ENCODE results near the gene INTS11.

Gene INTS11

DNA sequence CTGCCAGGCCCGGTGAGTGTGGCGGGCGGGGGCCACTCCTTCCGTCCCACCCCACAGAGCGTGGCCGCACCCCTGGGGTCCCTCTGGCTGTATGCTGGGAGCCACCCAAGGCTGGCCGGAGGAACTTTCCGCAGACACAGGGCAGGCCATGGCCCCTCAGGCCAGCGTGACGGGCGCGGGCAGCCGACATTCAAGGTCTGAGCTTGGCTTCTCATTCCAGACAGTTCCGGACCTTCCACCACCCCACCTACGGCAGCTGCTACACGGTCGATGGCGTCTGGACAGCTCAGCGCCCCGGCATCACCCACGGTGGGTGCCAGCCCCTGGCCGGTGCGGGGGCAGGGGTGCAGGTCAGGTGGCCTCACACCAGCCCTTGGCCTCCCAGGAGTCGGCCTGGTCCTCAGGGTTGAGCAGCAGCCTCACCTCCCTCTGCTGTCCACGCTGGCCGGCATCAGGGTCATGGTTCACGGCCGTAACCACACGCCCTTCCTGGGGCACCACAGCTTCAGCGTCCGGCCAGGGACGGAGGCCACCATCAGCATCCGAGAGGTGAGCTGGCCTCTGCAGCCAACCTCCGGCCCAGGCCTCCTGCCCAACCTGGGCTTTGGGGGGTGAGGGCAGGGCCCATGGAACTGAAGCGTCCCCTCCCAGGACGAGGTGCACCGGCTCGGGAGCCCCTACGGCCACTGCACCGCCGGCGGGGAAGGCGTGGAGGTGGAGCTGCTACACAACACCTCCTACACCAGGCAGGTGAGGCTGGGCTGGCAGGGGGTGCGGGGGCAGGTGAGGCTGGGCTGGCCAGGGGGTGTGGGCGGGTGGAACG, 37.0 kb downstream of the INTS11 start:
- no peak overlapping the region for H3K4me3 ChIP-seq
- no peak overlapping the region for H3K9ac ChIP-seq (ENCODE audit: insufficient read length)
- no peaks in the 10 kb centered on the region for H3K9me3 ChIP-seq (ENCODE audit: low read depth, low read length)
- no peak for DNase-seq (ENCODE audit: low read depth, low spot score)
- no peak overlapping the region for H3K27ac ChIP-seq
- H3K36me3 ChIP-seq (ENCODE audit: insufficient read depth, low read length) = no peaks in the 10 kb centered on the region
- TF ChIP-seq FOXP2 (optimal IDR thresholded peaks at IDR 0.05; ENCODE audit: control extremely low read depth, extremely low read length, insufficient read depth) (no peak), EZH2 (IDR thresholded peaks at IDR 0.05) (no peak), POLR2AphosphoS5 (IDR thresholded peaks at IDR 0.05; ENCODE audit: borderline replicate concordance, low read depth, low read length) (no peak)

DNA sequence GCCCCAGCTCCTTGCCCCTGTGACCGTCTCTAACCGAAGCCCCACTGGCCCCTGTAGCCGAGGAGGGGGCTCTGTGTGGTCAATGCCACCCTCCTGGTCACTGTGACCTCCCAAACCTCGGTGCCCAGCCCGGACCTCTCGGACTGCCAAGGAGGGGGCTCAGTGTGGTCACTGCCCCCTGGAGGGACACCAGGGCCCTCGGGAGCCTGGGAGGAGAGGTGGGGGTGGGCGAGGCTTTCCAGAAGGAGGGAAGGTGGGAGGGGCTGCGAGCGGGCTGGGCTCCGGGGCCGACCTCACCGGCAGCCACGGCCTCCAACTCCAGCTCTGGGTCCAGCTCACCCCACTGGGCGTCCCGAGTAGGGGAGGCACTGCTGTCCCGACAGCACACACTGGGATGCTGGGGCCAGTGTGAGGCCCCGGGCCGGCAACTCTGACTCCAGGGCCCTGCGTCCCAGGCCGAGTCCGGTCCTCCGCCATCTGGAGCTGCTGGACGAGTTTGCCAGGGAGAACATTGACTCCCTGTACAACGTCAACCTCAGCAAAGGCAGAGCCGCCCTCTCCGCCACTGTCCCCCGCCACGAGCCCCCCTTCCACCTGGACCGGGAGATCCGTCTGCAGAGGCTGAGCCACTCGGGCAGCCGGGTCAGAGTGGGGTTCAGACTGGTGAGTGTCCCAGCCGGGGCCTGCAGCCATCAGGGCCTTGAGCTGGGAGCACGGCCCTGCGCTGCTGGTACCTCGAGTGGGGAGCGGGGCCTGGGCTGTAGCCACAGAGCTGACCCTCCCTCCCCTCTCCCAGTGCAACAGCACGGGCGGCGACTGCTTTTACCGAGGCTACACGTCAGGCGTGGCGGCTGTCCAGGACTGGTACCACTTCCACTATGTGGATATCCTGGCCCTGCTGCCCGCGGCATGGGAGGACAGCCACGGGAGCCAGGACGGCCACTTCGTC, 37.9 kb downstream of the INTS11 start:
- Histone ChIP-seq H3K36me3 (ENCODE audit: insufficient read depth, low read length) (no peaks in the 10 kb centered on the region), H3K27ac (no peak overlapping the region), H3K9ac (ENCODE audit: insufficient read length) (no peak overlapping the region), H3K4me3 (no peak overlapping the region), H3K9me3 (ENCODE audit: low read depth, low read length) (no peaks in the 10 kb centered on the region)
- TF ChIP-seq FOXP2 (optimal IDR thresholded peaks at IDR 0.05; ENCODE audit: control extremely low read depth, extremely low read length, insufficient read depth) (no peak), POLR2AphosphoS5 (IDR thresholded peaks at IDR 0.05; ENCODE audit: borderline replicate concordance, low read depth, low read length) (no peak), EZH2 (IDR thresholded peaks at IDR 0.05) (no peak)
- no peak for DNase-seq (ENCODE audit: low read depth, low spot score)

DNA sequence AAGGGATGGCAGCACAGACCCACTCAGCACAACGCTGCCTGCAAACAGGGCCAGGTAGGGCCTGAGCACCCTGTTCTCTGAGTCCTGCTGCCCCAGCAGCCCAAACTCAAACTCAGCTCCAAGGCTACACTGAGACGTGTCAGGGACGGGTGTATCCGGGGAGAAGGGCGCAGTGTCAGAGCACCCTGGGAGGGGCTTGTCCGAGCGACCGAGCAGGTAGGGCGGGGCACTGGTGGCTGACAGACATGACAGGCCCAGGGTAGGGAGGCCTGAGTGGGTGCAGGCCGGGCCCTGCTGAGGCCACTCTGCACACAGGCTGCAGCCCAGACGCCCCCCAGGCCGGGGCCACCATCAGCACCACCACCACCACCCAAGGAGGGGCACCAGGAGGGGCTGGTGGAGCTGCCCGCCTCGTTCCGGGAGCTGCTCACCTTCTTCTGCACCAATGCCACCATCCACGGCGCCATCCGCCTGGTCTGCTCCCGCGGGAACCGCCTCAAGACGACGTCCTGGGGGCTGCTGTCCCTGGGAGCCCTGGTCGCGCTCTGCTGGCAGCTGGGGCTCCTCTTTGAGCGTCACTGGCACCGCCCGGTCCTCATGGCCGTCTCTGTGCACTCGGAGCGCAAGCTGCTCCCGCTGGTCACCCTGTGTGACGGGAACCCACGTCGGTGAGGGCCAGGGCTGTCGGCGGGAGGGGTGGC, 38.7 kb downstream of the INTS11 start:
- TF ChIP-seq POLR2AphosphoS5 (IDR thresholded peaks at IDR 0.05; ENCODE audit: borderline replicate concordance, low read depth, low read length) (no peak), EZH2 (IDR thresholded peaks at IDR 0.05) (no peak), FOXP2 (optimal IDR thresholded peaks at IDR 0.05; ENCODE audit: control extremely low read depth, extremely low read length, insufficient read depth) (no peak)
- Histone ChIP-seq H3K9me3 (ENCODE audit: low read depth, low read length) (no peaks in the 10 kb centered on the region), H3K9ac (ENCODE audit: insufficient read length) (no peak overlapping the region), H3K4me3 (no peak overlapping the region), H3K27ac (no peak overlapping the region), H3K36me3 (ENCODE audit: insufficient read depth, low read length) (no peaks in the 10 kb centered on the region)
- DNase-seq (ENCODE audit: low read depth, low spot score) = no peak

DNA sequence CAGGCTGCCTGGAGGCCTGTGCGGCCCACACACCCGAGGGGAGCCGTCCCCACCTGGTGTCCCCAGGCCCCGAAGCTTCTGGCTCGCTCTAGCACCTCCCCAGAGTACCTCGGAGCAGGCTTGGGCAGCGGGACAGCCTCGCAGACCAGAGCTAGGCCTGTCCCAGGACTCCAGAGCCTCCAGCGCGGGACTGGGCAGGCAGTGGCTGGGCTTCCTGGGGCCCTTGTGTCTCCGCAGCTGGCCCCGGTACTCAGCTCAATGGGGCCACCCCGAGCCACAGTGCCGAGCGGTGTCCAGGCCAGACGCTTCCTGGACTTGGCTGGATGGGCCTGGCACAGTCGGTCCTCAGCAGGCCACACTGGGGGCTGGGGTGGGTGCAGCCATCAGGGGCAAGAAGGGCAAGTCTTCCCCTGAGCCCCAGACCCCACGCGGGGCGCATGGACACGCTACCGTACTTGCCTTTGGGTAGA, 39.3 kb downstream of the INTS11 start:
- no peaks in the 10 kb centered on the region for H3K9me3 ChIP-seq (ENCODE audit: low read depth, low read length)
- H3K4me3 ChIP-seq = no peak overlapping the region
- no peak overlapping the region for H3K27ac ChIP-seq
- no peak for TF ChIP-seq EZH2 (IDR thresholded peaks at IDR 0.05)
- TF ChIP-seq POLR2AphosphoS5 (IDR thresholded peaks at IDR 0.05; ENCODE audit: borderline replicate concordance, low read depth, low read length) = no peak
- TF ChIP-seq FOXP2 (optimal IDR thresholded peaks at IDR 0.05; ENCODE audit: control extremely low read depth, extremely low read length, insufficient read depth) = no peak
- H3K36me3 ChIP-seq (ENCODE audit: insufficient read depth, low read length) = no peaks in the 10 kb centered on the region
- H3K9ac ChIP-seq (ENCODE audit: insufficient read length) = no peak overlapping the region
- no peak for DNase-seq (ENCODE audit: low read depth, low spot score)

DNA sequence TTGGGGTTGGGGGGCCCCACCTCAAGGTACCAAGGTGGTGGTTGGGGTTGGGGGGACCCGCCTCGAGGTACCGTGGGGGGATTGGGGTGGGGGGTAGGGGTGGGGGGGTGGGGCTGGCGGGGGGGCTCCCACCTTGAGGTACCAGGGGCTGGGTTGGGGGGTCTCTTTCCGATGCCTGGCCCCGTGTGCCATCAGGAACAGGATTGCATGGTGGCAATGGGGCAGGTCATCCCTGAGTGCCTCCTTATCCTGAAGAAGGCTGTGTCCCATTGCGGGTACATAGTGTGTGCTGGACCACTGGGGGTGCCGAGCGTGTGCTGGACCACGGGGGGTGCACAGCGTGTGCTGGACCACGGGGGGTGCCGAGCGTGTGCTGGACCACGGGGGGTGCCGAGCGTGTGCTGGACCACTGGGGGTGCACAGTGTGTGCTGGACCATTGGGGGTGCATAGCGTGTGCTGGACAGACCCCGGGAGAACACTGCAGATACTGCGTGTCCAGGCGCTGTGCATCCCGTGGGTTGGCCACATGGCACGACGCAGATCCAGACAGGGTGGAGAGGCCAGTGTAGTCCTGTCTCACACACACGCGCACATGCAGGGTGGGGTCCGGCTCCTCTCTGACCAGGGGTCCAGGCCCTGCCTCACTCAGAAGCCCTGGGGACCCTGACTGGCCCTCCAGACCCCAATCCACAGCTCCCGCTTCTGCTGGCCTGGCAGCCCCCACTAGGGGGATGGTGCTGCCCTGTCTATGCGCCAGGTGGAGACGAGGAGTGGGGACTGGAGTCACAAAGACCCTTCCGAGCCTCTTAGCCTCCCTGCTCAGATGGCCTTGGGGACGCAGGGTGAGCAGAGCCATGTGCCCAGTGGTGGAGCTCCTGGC, 40.0 kb downstream of the INTS11 start:
- Histone ChIP-seq H3K9ac (ENCODE audit: insufficient read length) (no peak overlapping the region), H3K9me3 (ENCODE audit: low read depth, low read length) (no peaks in the 10 kb centered on the region), H3K27ac (no peak overlapping the region), H3K4me3 (no peak overlapping the region), H3K36me3 (ENCODE audit: insufficient read depth, low read length) (no peaks in the 10 kb centered on the region)
- no peak for DNase-seq (ENCODE audit: low read depth, low spot score)
- no peak for TF ChIP-seq FOXP2 (optimal IDR thresholded peaks at IDR 0.05; ENCODE audit: control extremely low read depth, extremely low read length, insufficient read depth)
- no peak for TF ChIP-seq EZH2 (IDR thresholded peaks at IDR 0.05)
- no peak for TF ChIP-seq POLR2AphosphoS5 (IDR thresholded peaks at IDR 0.05; ENCODE audit: borderline replicate concordance, low read depth, low read length)

DNA sequence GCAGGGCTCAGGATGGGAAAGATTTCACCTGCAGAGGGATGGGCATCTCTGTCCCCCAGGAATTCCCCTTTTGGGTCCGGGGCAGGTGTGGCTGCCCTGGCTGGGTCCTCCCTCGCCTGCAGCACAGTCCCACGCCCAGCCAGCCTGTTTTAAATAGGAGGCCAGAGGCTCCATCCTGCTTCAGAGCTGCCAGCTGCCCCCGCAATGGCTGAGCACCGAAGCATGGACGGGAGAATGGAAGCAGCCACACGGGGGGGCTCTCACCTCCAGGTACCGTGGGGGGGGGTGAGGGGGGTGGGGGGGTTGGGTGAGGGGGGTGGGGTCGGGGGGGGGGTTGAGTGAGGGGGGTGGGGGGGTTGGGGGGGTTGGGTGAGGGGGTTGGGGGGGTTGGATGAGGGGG, 40.6 kb downstream of the INTS11 start:
- Histone ChIP-seq H3K9ac (ENCODE audit: insufficient read length) (no peak overlapping the region), H3K36me3 (ENCODE audit: insufficient read depth, low read length) (no peaks in the 10 kb centered on the region), H3K4me3 (no peak overlapping the region), H3K27ac (no peak overlapping the region), H3K9me3 (ENCODE audit: low read depth, low read length) (no peaks in the 10 kb centered on the region)
- TF ChIP-seq EZH2 (IDR thresholded peaks at IDR 0.05) (no peak), FOXP2 (optimal IDR thresholded peaks at IDR 0.05; ENCODE audit: control extremely low read depth, extremely low read length, insufficient read depth) (no peak), POLR2AphosphoS5 (IDR thresholded peaks at IDR 0.05; ENCODE audit: borderline replicate concordance, low read depth, low read length) (no peak)
- no peak for DNase-seq (ENCODE audit: low read depth, low spot score)

DNA sequence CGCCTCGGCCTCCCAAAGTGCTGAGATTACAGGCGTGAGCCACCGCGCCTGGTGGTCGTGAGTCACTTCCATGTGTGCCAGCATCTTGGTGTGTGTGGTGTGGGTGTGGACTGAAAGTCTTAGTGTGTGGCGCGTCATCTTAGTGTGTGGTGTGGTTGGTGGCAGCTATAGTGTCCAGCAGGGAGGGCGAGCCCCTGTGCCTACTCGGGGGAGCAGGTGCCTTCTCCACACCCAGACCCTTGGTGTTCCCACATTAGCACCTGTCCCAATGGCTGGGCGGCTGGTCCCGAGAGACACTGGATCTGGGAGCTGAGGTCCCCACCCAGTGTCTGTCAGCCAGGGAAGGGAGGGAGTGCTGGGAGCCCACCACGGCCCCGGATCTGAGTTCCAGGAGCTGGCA, 41.5 kb downstream of the INTS11 start:
- no peaks in the 10 kb centered on the region for H3K9me3 ChIP-seq (ENCODE audit: low read depth, low read length)
- no peaks in the 10 kb centered on the region for H3K36me3 ChIP-seq (ENCODE audit: insufficient read depth, low read length)
- no peak overlapping the region for H3K4me3 ChIP-seq
- TF ChIP-seq POLR2AphosphoS5 (IDR thresholded peaks at IDR 0.05; ENCODE audit: borderline replicate concordance, low read depth, low read length) = no peak
- no peak for TF ChIP-seq EZH2 (IDR thresholded peaks at IDR 0.05)
- TF ChIP-seq FOXP2 (optimal IDR thresholded peaks at IDR 0.05; ENCODE audit: control extremely low read depth, extremely low read length, insufficient read depth) = no peak
- no peak for DNase-seq (ENCODE audit: low read depth, low spot score)
- H3K27ac ChIP-seq = no peak overlapping the region
- H3K9ac ChIP-seq (ENCODE audit: insufficient read length) = no peak overlapping the region

Data from SK-N-MC (cell line).